GM12878 (cell line): ENCODE measurements around the gene ERCC5. TPM values are rescaled to one million over a fixed set of nuclear protein-coding genes. Genes with fewer than 3 reads are reported as not detected.

Source experiments
- ASH2L ChIP-seq: fragments of 300-600, 200-600 bp; sonication (generic); IDR thresholded peaks from 2 replicates; pipeline ENCODE4 v1.6.1; 2017; ENCODE audit warnings: low read depth, mild to moderate bottlenecking, borderline replicate concordance
- BACH1 ChIP-seq: fragments of 450-650 bp; IDR thresholded peaks from 2 replicates; pipeline ENCODE4 v1.6.1; 2017; ENCODE audit warnings: mild to moderate bottlenecking, borderline replicate concordance
- CHD4 ChIP-seq: fragments of 200-600 bp; sonication (generic); IDR thresholded peaks from 2 replicates; pipeline ENCODE4 v1.6.1; 2016; ENCODE audit warnings: mild to moderate bottlenecking
- GABPA ChIP-seq: IDR thresholded peaks from 2 replicates; pipeline ENCODE4 v1.6.1; 2014; ENCODE audit warnings: antibody characterized with exemption, low read depth, mild to moderate bottlenecking, inconsistent platforms
- HCFC1 ChIP-seq: fragments of 150-350 bp; IDR thresholded peaks from 2 replicates; pipeline ENCODE4 v1.6.1; 2014; ENCODE audit warnings: low read length
- JUNB ChIP-seq: IDR thresholded peaks from 2 replicates; pipeline ENCODE4 v1.6.1; 2016; ENCODE audit warnings: antibody characterized with exemption, mild to moderate bottlenecking
- JUND ChIP-seq: IDR thresholded peaks from 2 replicates; pipeline ENCODE4 v1.6.1; 2012; ENCODE audit warnings: low read depth, mild to moderate bottlenecking, low read length, improper control_type of control experiment, moderate library complexity
- KAT2A ChIP-seq: conservative IDR thresholded peaks from 2 replicates; pipeline ENCODE4 v1.6.1; 2011; ENCODE audit warnings: low read depth, low read length; ENCODE audit not compliant: control insufficient read depth
- MTA3 ChIP-seq: IDR thresholded peaks from 2 replicates; pipeline ENCODE4 v1.6.1; 2012; ENCODE audit warnings: low read length, inconsistent platforms, borderline replicate concordance
- POU2F2 ChIP-seq: IDR thresholded peaks from 3 replicates; pipeline ENCODE4 v1.6.1; 2011; ENCODE audit warnings: low read depth, mild to moderate bottlenecking, low read length, borderline replicate concordance
- SP1 ChIP-seq: IDR thresholded peaks from one replicate; pipeline ENCODE4 v1.6.1; 2011; ENCODE audit warnings: low read depth, low read length
- SRF ChIP-seq, 2 experiments: IDR thresholded peaks; 2 replicates each; pipeline ENCODE4 v1.6.1; 2011; ENCODE audit warnings: low read depth in 2 of 2, low read length in 2 of 2, mild to moderate bottlenecking in 1 of 2, moderate library complexity in 1 of 2
- STAT3 ChIP-seq: IDR thresholded peaks from 2 replicates; pipeline ENCODE4 v1.6.1; 2011; ENCODE audit warnings: low read depth, low read length, improper control_type of control experiment
- TARDBP ChIP-seq: IDR thresholded peaks from 2 replicates; pipeline ENCODE4 v1.6.1; 2016; ENCODE audit warnings: borderline replicate concordance
- TCF7 ChIP-seq: IDR thresholded peaks from 2 replicates; pipeline ENCODE4 v1.6.1; 2014; ENCODE audit warnings: antibody characterized with exemption, borderline replicate concordance
- polyA plus RNA-seq, 11 experiments: library from polyadenylated mRNA; depleted of rRNA in 4 of 11; unstranded in 6 of 11; stranded (reverse) in 5 of 11; fragments of >200 nt; fragmentation: Nextera tagmentation in 4 of 11; fragmentation: Illumina TruSeq in 1 of 11; extraction: Ambion mirVana in 4 of 11; extraction: Trizol in 1 of 11; gene quantifications; 1 replicate in 1 of 11; 2 replicates in 10 of 11; pipeline versions ENCODE4 v1.2.1 to v1.2.3, GENCODE V29; 2011 to 2016; ENCODE audit warnings: inconsistent platforms in 2 of 11, missing spikeins in 2 of 11, low read depth in 1 of 11
- total RNA-seq, 4 experiments: library from RNA; depleted of rRNA in 3 of 4; stranded (reverse); fragments of >200 nt in 3 of 4; fragmentation: Illumina TruSeq in 1 of 4; extraction: Trizol in 1 of 4; gene quantifications; 2 replicates each; pipeline versions ENCODE4 v1.2.1 to v1.2.3, GENCODE V29; 2013 to 2021
- TF ChIP-seq, protein P1 (sequence below), 3 experiments: IDR thresholded peaks in 2 of 3; conservative IDR thresholded peaks in 1 of 3; 2 replicates each; pipeline ENCODE4 v1.5.1; 2011; ENCODE audit warnings: low read depth in 3 of 3, low read length in 3 of 3, mild to moderate bottlenecking in 3 of 3, control low read depth in 2 of 3, moderate library complexity in 2 of 3, inconsistent platforms in 1 of 3, mixed read lengths in 1 of 3; ENCODE audit not compliant: control insufficient read depth in 2 of 3, insufficient read depth in 1 of 3; ENCODE audit errors: extremely low read depth in 1 of 3
- TF ChIP-seq, protein P2 (sequence below): fragments of 450-650 bp; IDR thresholded peaks from 2 replicates; pipeline ENCODE4 v1.6.1; 2018; ENCODE audit warnings: mild to moderate bottlenecking, low read depth, moderate library complexity; ENCODE audit not compliant: partially characterized antibody
- TF ChIP-seq, protein P3 (sequence below): IDR thresholded peaks from 2 replicates; pipeline ENCODE4 v1.6.1; 2012; ENCODE audit warnings: low read depth, low read length, improper control_type of control experiment
- TF ChIP-seq, protein P4 (sequence below): fragments of 150-350 bp; IDR thresholded peaks from 2 replicates; pipeline ENCODE4 v1.6.1; 2016; ENCODE audit warnings: low read depth, low read length
- TF ChIP-seq, protein P5 (sequence below): fragments of 450-650 bp; IDR thresholded peaks from 2 replicates; pipeline ENCODE4 v1.6.1; 2014; ENCODE audit warnings: mild to moderate bottlenecking

ERCC5 gene
- total and polyA plus RNA-seq, 10 of the 15 experiments (the other 5 are each of a cell fraction or from before 2014, with no cell fraction given): 11.7 to 59.2 (median 41.6) TPM

DNA sequence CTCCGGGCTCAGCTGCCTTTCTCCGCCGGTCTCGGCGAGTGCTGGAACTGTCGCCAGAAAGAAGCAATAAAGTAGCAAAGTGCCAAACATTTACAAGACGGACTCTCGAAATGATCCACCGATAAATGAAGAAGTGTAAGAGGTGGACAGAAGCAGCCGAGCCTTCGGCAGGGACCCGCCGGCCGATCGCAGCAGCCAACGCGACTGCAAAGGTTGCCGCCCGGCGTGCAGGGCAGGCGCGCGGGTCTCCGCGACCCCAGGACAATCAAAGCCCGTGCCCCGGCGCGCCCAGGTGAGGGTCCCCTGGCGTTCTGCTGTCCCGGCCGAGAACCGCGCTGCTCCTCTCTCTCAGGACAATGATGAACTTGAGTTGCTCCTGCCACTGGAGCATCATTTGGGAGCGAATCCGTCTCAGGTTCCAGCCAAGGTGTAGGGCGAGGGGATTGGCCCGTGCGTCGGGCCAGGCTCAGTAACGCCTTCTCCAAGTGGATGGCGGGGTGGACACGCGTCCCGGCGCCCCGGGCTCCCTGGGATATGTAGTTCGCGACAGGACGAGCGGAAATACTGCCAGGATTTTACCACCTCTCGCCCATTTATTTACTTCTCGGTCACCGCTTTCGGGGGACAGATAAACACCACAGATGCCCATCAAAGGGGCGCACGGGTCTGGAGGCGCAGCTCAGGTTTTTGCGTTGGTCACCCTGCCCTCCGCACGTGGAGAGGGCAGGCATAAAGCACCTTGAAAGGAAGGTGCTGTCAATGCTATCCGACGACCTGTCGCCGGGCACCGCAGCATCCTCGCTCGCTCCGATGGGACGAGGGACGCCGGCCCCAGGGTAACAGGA is 47.0 kb upstream of the ERCC5 start, which contains the start of the genes BIVM and POGLUT2 (continued):
- TF ChIP-seq, protein P1, sequence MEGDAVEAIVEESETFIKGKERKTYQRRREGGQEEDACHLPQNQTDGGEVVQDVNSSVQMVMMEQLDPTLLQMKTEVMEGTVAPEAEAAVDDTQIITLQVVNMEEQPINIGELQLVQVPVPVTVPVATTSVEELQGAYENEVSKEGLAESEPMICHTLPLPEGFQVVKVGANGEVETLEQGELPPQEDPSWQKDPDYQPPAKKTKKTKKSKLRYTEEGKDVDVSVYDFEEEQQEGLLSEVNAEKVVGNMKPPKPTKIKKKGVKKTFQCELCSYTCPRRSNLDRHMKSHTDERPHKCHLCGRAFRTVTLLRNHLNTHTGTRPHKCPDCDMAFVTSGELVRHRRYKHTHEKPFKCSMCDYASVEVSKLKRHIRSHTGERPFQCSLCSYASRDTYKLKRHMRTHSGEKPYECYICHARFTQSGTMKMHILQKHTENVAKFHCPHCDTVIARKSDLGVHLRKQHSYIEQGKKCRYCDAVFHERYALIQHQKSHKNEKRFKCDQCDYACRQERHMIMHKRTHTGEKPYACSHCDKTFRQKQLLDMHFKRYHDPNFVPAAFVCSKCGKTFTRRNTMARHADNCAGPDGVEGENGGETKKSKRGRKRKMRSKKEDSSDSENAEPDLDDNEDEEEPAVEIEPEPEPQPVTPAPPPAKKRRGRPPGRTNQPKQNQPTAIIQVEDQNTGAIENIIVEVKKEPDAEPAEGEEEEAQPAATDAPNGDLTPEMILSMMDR (IDR thresholded peaks at IDR 0.05 in 2 of 3, conservative IDR thresholded peaks at IDR 0.05 in 1 of 3; ENCODE audit: control insufficient read depth in 2 of 3, extremely low read depth in 1 of 3, insufficient read depth in 1 of 3, low read depth in 3 of 3, low read length in 3 of 3): no peak
- TF ChIP-seq, protein P2, sequence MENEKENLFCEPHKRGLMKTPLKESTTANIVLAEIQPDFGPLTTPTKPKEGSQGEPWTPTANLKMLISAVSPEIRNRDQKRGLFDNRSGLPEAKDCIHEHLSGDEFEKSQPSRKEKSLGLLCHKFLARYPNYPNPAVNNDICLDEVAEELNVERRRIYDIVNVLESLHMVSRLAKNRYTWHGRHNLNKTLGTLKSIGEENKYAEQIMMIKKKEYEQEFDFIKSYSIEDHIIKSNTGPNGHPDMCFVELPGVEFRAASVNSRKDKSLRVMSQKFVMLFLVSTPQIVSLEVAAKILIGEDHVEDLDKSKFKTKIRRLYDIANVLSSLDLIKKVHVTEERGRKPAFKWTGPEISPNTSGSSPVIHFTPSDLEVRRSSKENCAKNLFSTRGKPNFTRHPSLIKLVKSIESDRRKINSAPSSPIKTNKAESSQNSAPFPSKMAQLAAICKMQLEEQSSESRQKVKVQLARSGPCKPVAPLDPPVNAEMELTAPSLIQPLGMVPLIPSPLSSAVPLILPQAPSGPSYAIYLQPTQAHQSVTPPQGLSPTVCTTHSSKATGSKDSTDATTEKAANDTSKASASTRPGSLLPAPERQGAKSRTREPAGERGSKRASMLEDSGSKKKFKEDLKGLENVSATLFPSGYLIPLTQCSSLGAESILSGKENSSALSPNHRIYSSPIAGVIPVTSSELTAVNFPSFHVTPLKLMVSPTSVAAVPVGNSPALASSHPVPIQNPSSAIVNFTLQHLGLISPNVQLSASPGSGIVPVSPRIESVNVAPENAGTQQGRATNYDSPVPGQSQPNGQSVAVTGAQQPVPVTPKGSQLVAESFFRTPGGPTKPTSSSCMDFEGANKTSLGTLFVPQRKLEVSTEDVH: no peak
- TF ChIP-seq, protein P3, sequence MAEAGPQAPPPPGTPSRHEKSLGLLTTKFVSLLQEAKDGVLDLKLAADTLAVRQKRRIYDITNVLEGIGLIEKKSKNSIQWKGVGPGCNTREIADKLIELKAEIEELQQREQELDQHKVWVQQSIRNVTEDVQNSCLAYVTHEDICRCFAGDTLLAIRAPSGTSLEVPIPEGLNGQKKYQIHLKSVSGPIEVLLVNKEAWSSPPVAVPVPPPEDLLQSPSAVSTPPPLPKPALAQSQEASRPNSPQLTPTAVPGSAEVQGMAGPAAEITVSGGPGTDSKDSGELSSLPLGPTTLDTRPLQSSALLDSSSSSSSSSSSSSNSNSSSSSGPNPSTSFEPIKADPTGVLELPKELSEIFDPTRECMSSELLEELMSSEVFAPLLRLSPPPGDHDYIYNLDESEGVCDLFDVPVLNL: no peak
- TF ChIP-seq CHD4 (no peak), STAT3 (no peak), JUND (no peak), GABPA (peak; percentile 46; the same call in 1 of the 2 replicates), KAT2A (no peak), SP1 (peak; percentile 98), TCF7 (no peak), POU2F2 (no peak), SRF (IDR thresholded peaks at IDR 0.05; ENCODE audit: low read depth in 2 of 2, low read length in 2 of 2) (no peak), BACH1 (no peak), ASH2L (0 out of 2 replicates have a peak, but pooled peaks have one; percentile 38), MTA3 (no peak; the same call in 1 of the 2 replicates), JUNB (no peak), HCFC1 (peak; percentile 96), TARDBP (peak; percentile 61; the same call in 1 of the 2 replicates)
- TF ChIP-seq, protein P4, sequence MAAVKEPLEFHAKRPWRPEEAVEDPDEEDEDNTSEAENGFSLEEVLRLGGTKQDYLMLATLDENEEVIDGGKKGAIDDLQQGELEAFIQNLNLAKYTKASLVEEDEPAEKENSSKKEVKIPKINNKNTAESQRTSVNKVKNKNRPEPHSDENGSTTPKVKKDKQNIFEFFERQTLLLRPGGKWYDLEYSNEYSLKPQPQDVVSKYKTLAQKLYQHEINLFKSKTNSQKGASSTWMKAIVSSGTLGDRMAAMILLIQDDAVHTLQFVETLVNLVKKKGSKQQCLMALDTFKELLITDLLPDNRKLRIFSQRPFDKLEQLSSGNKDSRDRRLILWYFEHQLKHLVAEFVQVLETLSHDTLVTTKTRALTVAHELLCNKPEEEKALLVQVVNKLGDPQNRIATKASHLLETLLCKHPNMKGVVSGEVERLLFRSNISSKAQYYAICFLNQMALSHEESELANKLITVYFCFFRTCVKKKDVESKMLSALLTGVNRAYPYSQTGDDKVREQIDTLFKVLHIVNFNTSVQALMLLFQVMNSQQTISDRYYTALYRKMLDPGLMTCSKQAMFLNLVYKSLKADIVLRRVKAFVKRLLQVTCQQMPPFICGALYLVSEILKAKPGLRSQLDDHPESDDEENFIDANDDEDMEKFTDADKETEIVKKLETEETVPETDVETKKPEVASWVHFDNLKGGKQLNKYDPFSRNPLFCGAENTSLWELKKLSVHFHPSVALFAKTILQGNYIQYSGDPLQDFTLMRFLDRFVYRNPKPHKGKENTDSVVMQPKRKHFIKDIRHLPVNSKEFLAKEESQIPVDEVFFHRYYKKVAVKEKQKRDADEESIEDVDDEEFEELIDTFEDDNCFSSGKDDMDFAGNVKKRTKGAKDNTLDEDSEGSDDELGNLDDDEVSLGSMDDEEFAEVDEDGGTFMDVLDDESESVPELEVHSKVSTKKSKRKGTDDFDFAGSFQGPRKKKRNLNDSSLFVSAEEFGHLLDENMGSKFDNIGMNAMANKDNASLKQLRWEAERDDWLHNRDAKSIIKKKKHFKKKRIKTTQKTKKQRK: no peak
- TF ChIP-seq, protein P5, sequence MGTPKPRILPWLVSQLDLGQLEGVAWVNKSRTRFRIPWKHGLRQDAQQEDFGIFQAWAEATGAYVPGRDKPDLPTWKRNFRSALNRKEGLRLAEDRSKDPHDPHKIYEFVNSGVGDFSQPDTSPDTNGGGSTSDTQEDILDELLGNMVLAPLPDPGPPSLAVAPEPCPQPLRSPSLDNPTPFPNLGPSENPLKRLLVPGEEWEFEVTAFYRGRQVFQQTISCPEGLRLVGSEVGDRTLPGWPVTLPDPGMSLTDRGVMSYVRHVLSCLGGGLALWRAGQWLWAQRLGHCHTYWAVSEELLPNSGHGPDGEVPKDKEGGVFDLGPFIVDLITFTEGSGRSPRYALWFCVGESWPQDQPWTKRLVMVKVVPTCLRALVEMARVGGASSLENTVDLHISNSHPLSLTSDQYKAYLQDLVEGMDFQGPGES: peak; percentile 84
